ENCODE results near the gene TRMO. TPM values are rescaled to one million over a fixed set of nuclear protein-coding genes. Genes with fewer than 3 reads are reported as not detected.

The TRMO gene
- total RNA-seq, 1 experiment from 2014 or later = 15.2 TPM

DNA sequence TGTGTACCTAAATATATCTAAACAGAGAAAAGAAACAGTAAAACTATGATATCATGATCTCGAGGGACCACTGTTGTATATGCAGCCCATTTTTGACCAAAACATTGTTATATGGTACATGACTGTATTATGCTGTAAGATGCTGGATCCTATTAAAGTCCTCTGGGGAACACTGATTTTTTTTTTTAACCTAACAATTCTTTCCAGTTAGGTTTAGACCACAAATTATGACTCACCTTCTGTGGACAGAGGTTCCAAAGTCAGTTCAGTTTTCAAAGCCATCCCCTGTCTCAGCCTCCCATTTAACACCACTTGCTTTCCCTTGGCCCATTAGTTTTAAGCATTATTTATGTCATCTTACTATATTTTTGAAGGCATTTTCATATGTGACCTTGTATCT is 27.1 kb downstream of the TRMO start:
- Histone ChIP-seq H3K9me3 (ENCODE audit: low read length) (no peaks in the 10 kb centered on the region), H3K4me3 (ENCODE audit: low read length) (no peak overlapping the region), H3K4me2 (ENCODE audit: low read depth, low read length, poor library complexity, severe bottlenecking) (no peak overlapping the region), H2AFZ (ENCODE audit: low read length) (no peak overlapping the region), H3K9me2 (replicated peaks; ENCODE audit: insufficient read depth, low read length) (no peaks in the 10 kb centered on the region), H3K4me1 (ENCODE audit: low read length) (no peaks in the 10 kb centered on the region), H3K79me2 (ENCODE audit: low read length) (no peaks in the 10 kb centered on the region), H3K27ac (ENCODE audit: low read length) (no peak overlapping the region), H4K20me1 (ENCODE audit: insufficient read depth, low read depth, low read length) (no peaks in the 10 kb centered on the region), H3K27me3 (ENCODE audit: low read length) (no peaks in the 10 kb centered on the region), H3K9ac (ENCODE audit: low read length) (no peak overlapping the region), H3K36me3 (ENCODE audit: insufficient read depth, low read length) (no peaks in the 10 kb centered on the region)
- no peak for DNase-seq

DNA sequence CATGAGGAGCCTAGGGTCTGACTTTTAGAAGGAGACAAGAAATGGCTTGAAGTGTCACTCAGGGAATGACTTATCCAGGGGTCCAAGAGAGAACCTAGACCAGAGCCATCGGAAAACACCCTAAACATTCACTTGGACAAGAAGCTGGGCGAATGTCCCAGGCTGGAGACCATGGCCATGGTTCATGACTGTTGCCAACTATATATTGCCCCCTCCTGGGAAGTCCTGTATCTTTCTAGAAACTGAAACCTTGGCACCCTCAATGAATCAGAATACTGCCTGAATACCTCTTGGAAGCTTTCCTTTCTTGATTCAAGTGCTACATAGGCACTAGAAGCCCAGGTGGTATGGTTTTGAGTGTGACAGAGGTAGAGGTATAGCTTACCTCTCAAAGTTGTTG is 29.9 kb downstream of the TRMO start:
- no peak overlapping the region for H3K4me3 ChIP-seq (ENCODE audit: low read length)
- no peaks in the 10 kb centered on the region for H3K36me3 ChIP-seq (ENCODE audit: insufficient read depth, low read length)
- H2AFZ ChIP-seq (ENCODE audit: low read length) = no peak overlapping the region
- peaks cover 2% of the 10 kb centered on the region; the same call in 1 of the 2 replicates for H3K27me3 ChIP-seq (ENCODE audit: low read length)
- no peak overlapping the region for H3K27ac ChIP-seq (ENCODE audit: low read length)
- H3K9me3 ChIP-seq (ENCODE audit: low read length) = no peaks in the 10 kb centered on the region
- no peak overlapping the region for H3K9ac ChIP-seq (ENCODE audit: low read length)
- H4K20me1 ChIP-seq (ENCODE audit: insufficient read depth, low read depth, low read length) = no peaks in the 10 kb centered on the region
- H3K4me1 ChIP-seq (ENCODE audit: low read length) = no peaks in the 10 kb centered on the region
- H3K4me2 ChIP-seq (ENCODE audit: low read depth, low read length, poor library complexity, severe bottlenecking) = no peak overlapping the region
- H3K79me2 ChIP-seq (ENCODE audit: low read length) = no peaks in the 10 kb centered on the region
- no peaks in the 10 kb centered on the region for H3K9me2 ChIP-seq (replicated peaks; ENCODE audit: insufficient read depth, low read length)
- no peak for DNase-seq

DNA sequence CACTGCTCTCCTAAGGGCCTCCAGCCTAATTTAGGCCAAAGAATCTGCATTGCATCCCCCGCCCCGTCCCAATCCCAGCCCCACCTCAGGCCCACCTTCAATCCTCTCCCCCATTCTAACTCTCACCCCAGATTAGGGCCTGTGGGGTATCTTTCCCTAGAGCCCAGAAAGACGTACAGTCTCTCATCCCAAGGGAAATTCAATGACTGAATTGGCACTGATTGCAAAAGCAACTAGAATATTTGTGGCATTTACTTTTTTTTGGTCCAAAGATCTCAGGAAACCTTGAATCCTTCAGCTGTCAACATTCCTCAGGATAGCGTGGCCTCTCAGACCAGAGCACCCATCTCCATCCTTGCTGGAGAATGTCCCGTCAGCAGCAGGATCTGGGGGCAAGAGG is 30.6 kb downstream of the TRMO start:
- Histone ChIP-seq H3K79me2 (ENCODE audit: low read length) (no peaks in the 10 kb centered on the region), H3K9me3 (ENCODE audit: low read length) (no peaks in the 10 kb centered on the region), H3K36me3 (ENCODE audit: insufficient read depth, low read length) (no peaks in the 10 kb centered on the region)

DNA sequence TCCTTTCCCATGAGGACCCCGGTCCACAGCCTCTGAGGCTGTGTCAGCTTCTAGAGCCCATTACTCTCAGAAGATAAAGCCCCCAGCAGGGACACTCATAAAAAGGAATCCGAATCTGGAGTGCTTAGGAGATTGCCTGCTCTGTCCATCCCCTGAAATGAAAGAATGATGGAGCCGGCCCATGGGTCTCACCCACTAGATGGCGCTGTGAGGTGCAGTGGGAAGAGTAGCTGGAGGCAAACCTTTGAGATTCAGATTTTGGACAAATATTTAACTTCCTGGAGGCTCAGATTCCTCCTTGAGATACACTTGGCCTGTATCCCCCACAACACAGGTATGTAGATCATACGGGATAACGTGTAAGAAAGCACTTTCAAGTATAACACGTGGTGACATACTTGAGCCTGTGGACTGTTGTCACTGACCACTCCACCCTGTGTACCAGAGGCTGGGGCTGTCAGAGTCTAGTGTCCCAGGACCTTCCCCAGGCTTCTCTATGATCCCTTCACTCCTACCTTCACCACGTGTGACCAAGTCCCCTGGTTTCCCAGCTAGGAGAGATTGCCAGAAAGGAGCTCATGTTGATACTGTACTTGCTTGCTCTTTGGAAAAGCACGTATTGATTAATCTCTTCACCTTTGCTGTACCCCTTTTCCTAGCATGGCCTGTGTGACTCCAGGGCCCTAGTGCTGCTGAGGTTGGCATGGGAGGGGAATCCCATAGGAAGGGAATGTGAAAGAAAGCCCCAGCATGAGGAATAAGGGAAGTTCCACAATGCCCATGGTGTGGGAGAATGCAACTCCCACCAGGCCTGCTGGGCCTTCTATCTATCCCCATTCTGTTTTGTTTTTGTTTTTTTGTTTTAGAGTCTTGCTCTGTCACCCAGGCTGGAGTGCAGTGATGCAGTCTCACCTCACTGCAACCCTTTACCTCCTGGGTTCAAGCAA is 32.1 kb downstream of the TRMO start:
- Histone ChIP-seq H3K27ac (ENCODE audit: low read length) (no peak overlapping the region), H3K4me1 (ENCODE audit: low read length) (no peaks in the 10 kb centered on the region), H3K36me3 (ENCODE audit: insufficient read depth, low read length) (no peaks in the 10 kb centered on the region), H2AFZ (ENCODE audit: low read length) (peak overlapping the region; percentile 60; the same call in 1 of the 2 replicates), H3K4me2 (ENCODE audit: low read depth, low read length, poor library complexity, severe bottlenecking) (no peak overlapping the region), H3K4me3 (ENCODE audit: low read length) (no peak overlapping the region), H3K9me3 (ENCODE audit: low read length) (no peaks in the 10 kb centered on the region), H3K9ac (ENCODE audit: low read length) (no peak overlapping the region), H3K9me2 (replicated peaks; ENCODE audit: insufficient read depth, low read length) (no peaks in the 10 kb centered on the region), H4K20me1 (ENCODE audit: insufficient read depth, low read depth, low read length) (no peaks in the 10 kb centered on the region), H3K27me3 (ENCODE audit: low read length) (peaks cover 2% of the 10 kb centered on the region; the same call in 1 of the 2 replicates), H3K79me2 (ENCODE audit: low read length) (no peaks in the 10 kb centered on the region)
- DNase-seq = peak; percentile 82

More for the DNA sequence above, 30.6 kb downstream of the TRMO start:
- Histone ChIP-seq H3K9ac (ENCODE audit: low read length) (no peak overlapping the region), H3K4me2 (ENCODE audit: low read depth, low read length, poor library complexity, severe bottlenecking) (no peak overlapping the region), H3K27me3 (ENCODE audit: low read length) (peaks cover 2% of the 10 kb centered on the region; the same call in 1 of the 2 replicates), H3K4me3 (ENCODE audit: low read length) (no peak overlapping the region), H3K4me1 (ENCODE audit: low read length) (no peaks in the 10 kb centered on the region), H3K27ac (ENCODE audit: low read length) (no peak overlapping the region), H4K20me1 (ENCODE audit: insufficient read depth, low read depth, low read length) (no peaks in the 10 kb centered on the region), H2AFZ (ENCODE audit: low read length) (no peak overlapping the region), H3K9me2 (replicated peaks; ENCODE audit: insufficient read depth, low read length) (no peaks in the 10 kb centered on the region)
- DNase-seq = no peak

DNA sequence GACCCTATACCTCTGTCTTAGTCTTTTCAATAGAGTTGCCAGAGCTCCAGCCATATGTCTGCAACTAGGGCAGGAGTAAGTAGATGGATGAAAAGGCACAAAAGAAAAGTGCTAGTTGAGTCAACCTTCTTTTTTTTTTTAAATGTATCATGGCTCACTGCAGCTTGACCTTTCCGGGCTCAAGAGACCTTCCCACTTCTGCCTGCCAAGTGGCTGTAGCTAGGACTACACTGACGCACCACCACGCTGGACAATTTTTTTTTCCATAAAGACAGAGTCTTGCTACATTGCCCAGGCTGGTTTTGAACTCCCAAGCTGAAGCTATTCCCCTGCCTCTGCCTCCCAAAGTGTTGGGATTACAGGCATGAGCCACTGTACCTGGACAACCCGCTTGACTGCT is 42.0 kb downstream of the TRMO start:
- no peaks in the 10 kb centered on the region for H3K4me1 ChIP-seq (ENCODE audit: low read length)
- H3K9ac ChIP-seq (ENCODE audit: low read length) = no peak overlapping the region
- H3K27ac ChIP-seq (ENCODE audit: low read length) = no peak overlapping the region
- no peak for DNase-seq
- H3K27me3 ChIP-seq (ENCODE audit: low read length) = no peaks in the 10 kb centered on the region
- no peak overlapping the region for H3K4me2 ChIP-seq (ENCODE audit: low read depth, low read length, poor library complexity, severe bottlenecking)
- no peaks in the 10 kb centered on the region for H3K9me2 ChIP-seq (replicated peaks; ENCODE audit: insufficient read depth, low read length)
- H2AFZ ChIP-seq (ENCODE audit: low read length) = no peak overlapping the region
- no peaks in the 10 kb centered on the region for H4K20me1 ChIP-seq (ENCODE audit: insufficient read depth, low read depth, low read length)
- H3K4me3 ChIP-seq (ENCODE audit: low read length) = no peak overlapping the region
- no peaks in the 10 kb centered on the region for H3K36me3 ChIP-seq (ENCODE audit: insufficient read depth, low read length)
- no peaks in the 10 kb centered on the region for H3K9me3 ChIP-seq (ENCODE audit: low read length)
- H3K79me2 ChIP-seq (ENCODE audit: low read length) = no peaks in the 10 kb centered on the region

DNA sequence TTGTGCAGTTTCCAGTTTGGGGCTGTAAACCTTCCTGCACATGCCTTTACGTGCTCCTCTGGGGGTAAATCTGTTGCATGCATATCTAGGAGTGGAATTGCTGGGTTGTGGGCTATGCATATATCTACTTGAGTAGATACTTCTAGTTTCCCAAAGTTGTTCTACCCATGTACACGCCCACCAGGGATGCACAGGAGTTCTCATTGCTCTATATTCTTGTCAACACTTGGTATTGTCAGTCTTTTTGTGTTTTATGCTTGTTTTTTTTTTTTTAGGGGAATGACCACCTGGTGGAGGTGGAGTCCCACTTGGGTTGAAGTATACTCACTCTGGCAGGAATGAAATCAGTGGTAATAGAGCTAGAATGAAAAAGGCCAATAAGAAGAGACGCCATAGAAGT is 46.2 kb downstream of the TRMO start:
- no peak overlapping the region for H2AFZ ChIP-seq (ENCODE audit: low read length)
- no peaks in the 10 kb centered on the region for H3K36me3 ChIP-seq (ENCODE audit: insufficient read depth, low read length)
- DNase-seq = no peak
- no peak overlapping the region for H3K4me2 ChIP-seq (ENCODE audit: low read depth, low read length, poor library complexity, severe bottlenecking)
- H3K4me1 ChIP-seq (ENCODE audit: low read length) = peaks cover 4% of the 10 kb centered on the region; the same call in 1 of the 2 replicates
- H3K4me3 ChIP-seq (ENCODE audit: low read length) = no peak overlapping the region
- no peaks in the 10 kb centered on the region for H3K27me3 ChIP-seq (ENCODE audit: low read length)
- no peak overlapping the region for H3K27ac ChIP-seq (ENCODE audit: low read length)
- H3K79me2 ChIP-seq (ENCODE audit: low read length) = no peaks in the 10 kb centered on the region
- no peak overlapping the region for H3K9ac ChIP-seq (ENCODE audit: low read length)
- H3K9me3 ChIP-seq (ENCODE audit: low read length) = no peaks in the 10 kb centered on the region
- H3K9me2 ChIP-seq (replicated peaks; ENCODE audit: insufficient read depth, low read length) = no peaks in the 10 kb centered on the region
- no peaks in the 10 kb centered on the region for H4K20me1 ChIP-seq (ENCODE audit: insufficient read depth, low read depth, low read length)

DNA sequence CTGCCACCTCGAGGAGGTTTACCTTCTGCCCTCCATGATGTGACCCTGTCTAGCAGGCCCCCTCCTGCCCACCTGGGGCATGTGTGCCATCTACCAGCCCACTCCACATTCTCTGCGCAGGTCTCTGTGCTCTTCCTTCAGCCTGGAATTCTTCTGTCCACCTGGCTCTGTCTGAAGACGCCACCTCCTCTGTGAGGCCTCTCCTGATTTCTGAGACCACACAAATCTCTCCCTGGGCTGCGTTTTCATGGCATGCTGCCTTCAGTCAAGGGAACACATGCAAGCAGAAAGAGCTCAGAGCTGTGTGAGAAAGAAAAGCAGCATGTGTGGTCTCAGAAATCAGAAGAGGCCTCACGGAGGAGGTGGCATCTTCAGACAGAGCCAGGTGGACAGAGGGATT is 47.2 kb downstream of the TRMO start:
- 0 out of 2 replicates have a peak, but pooled peaks cover 2% of the 10 kb centered on the region for H3K27me3 ChIP-seq (ENCODE audit: low read length)
- H3K36me3 ChIP-seq (ENCODE audit: insufficient read depth, low read length) = no peaks in the 10 kb centered on the region
- no peak overlapping the region for H3K9ac ChIP-seq (ENCODE audit: low read length)
- no peak for DNase-seq
- H4K20me1 ChIP-seq (ENCODE audit: insufficient read depth, low read depth, low read length) = no peaks in the 10 kb centered on the region
- H3K4me3 ChIP-seq (ENCODE audit: low read length) = no peak overlapping the region
- H3K9me2 ChIP-seq (replicated peaks; ENCODE audit: insufficient read depth, low read length) = no peaks in the 10 kb centered on the region
- H3K27ac ChIP-seq (ENCODE audit: low read length) = no peak overlapping the region
- no peak overlapping the region for H3K4me2 ChIP-seq (ENCODE audit: low read depth, low read length, poor library complexity, severe bottlenecking)
- H3K9me3 ChIP-seq (ENCODE audit: low read length) = no peaks in the 10 kb centered on the region
- H3K4me1 ChIP-seq (ENCODE audit: low read length) = peaks cover 4% of the 10 kb centered on the region; the same call in 1 of the 2 replicates
- H2AFZ ChIP-seq (ENCODE audit: low read length) = no peak overlapping the region
- H3K79me2 ChIP-seq (ENCODE audit: low read length) = no peaks in the 10 kb centered on the region

DNA sequence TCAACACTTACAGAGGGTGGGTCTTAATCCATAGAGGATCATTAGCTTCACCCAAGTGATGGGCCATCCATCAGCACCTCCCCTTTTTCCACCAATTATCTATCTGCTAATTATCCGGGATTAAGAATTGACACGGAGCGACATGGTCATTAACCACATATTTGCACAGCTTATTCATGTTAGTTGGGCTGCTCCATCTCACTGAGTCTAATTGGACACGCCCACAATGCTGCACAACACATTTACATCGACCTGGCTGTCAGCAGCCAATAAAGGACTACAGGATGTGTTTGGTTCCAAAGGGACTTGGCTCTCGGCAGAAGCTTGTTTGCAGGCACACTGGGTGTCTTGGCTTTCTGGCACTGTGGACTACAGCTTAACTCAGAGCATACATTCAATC is 47.7 kb downstream of the TRMO start:
- no peaks in the 10 kb centered on the region for H4K20me1 ChIP-seq (ENCODE audit: insufficient read depth, low read depth, low read length)
- DNase-seq = no peak
- H3K79me2 ChIP-seq (ENCODE audit: low read length) = no peaks in the 10 kb centered on the region
- H3K4me3 ChIP-seq (ENCODE audit: low read length) = no peak overlapping the region
- peaks cover 4% of the 10 kb centered on the region; the same call in 1 of the 2 replicates for H3K4me1 ChIP-seq (ENCODE audit: low read length)
- no peaks in the 10 kb centered on the region for H3K9me2 ChIP-seq (replicated peaks; ENCODE audit: insufficient read depth, low read length)
- H3K36me3 ChIP-seq (ENCODE audit: insufficient read depth, low read length) = no peaks in the 10 kb centered on the region
- H2AFZ ChIP-seq (ENCODE audit: low read length) = no peak overlapping the region
- H3K9ac ChIP-seq (ENCODE audit: low read length) = no peak overlapping the region
- H3K9me3 ChIP-seq (ENCODE audit: low read length) = no peaks in the 10 kb centered on the region
- H3K27me3 ChIP-seq (ENCODE audit: low read length) = 0 out of 2 replicates have a peak, but pooled peaks cover 2% of the 10 kb centered on the region
- no peak overlapping the region for H3K4me2 ChIP-seq (ENCODE audit: low read depth, low read length, poor library complexity, severe bottlenecking)
- no peak overlapping the region for H3K27ac ChIP-seq (ENCODE audit: low read length)

All from Karpas-422 (cell line).